ENCODE results near the gene F12. TPM values are rescaled to one million over a fixed set of nuclear protein-coding genes. Genes with fewer than 3 reads are reported as not detected.
"Not testable (repeated sequence)": the region's sequence is repeated elsewhere in the genome, so short reads cannot be mapped to it uniquely, and the experiment has no call there.

Gene F12
- total and polyA plus RNA-seq, 3 experiments from 2014 or later: 1.9 to 10.3 (median 9.2) TPM

- Mint-ChIP-seq H3K27me3 (peaks cover 0 to 1% of the 10 kb centered on the region in 2 donors), H3K9me3 (peaks cover 0 to 2% (median 0%) of the 10 kb centered on the region in 5 donors), H3K4me3 (peak overlapping the region; percentile 73 to 95 (median 83)), H3K4me1 (peaks cover 71 to 88% (median 76%) of the 10 kb centered on the region in 3 donors), H3K27ac (peak overlapping the region; percentile 75 to 99 (median 90)), H3K36me3 (peaks cover 0 to 39% (median 3%) of the 10 kb centered on the region in 3 donors)
- H3K36me3 ChIP-seq (ENCODE audit: insufficient read depth, low read length): peaks cover 7% of the 10 kb centered on the region
- no peaks in the 10 kb centered on the region for H3K9me3 ChIP-seq (ENCODE audit: low read length)
- peaks cover 82% of the 10 kb centered on the region for H3K4me1 ChIP-seq (ENCODE audit: insufficient read depth, low read length)
- DNase-seq: peak in 1 of 5 donors; percentile 29
- CTCF ChIA-PET: interaction anchor here (1.2 to 11.5 kb wide), 7 partner anchors 8 to 42 kb away, joined by 3 to 118 read pairs (median 6); partner anchors contain the start of gene LMAN2
- H3K27me3 ChIP-seq (ENCODE audit: insufficient read depth, low read length, poor library complexity, severe bottlenecking): no peaks in the 10 kb centered on the region
- peak overlapping the region; percentile 47 for H3K4me3 ChIP-seq (ENCODE audit: low read length)
- peak overlapping the region; percentile 57 for H3K27ac ChIP-seq (ENCODE audit: low read depth, low read length)
- POLR2A ChIA-PET: interaction anchor here (0.7 to 1.0 kb wide), 2 partner anchors 10 to 28 kb away, joined by 3 read pairs; partner anchors contain the start of gene LMAN2
Measured at GRCh38 chr5:177361418-177362291, 47.7 kb downstream of the F12 start.

- ChIA-PET POLR2A (interaction anchor here (1.0 to 1.8 kb wide), 2 partner anchors 9 to 11 kb away, joined by 3 to 5 read pairs; partner anchors contain the start of gene LMAN2), CTCF (interaction anchor here (1.1 to 11.5 kb wide), 6 partner anchors 9 to 57 kb away, joined by 3 to 118 read pairs (median 10); partner anchors contain the start of genes LMAN2, PRELID1 and RAB24)
- Mint-ChIP-seq H3K27ac (peak overlapping the region in 6 of 8 donors; percentile 10 to 92 (median 70)), H3K36me3 (peaks cover 0 to 34% (median 3%) of the 10 kb centered on the region in 3 donors), H3K4me3 (peak overlapping the region; percentile 11 to 95 (median 53)), H3K4me1 (peaks cover 77 to 91% (median 85%) of the 10 kb centered on the region in 3 donors)
- not testable (repeated sequence) for H3K27me3 ChIP-seq (ENCODE audit: insufficient read depth, low read length, poor library complexity, severe bottlenecking); DNase-seq; H3K4me3 ChIP-seq (ENCODE audit: low read length); H3K36me3 ChIP-seq (ENCODE audit: insufficient read depth, low read length); H3K27ac ChIP-seq (ENCODE audit: low read depth, low read length); H3K9me3 Mint-ChIP-seq; H3K9me3 ChIP-seq (ENCODE audit: low read length); H3K27me3 Mint-ChIP-seq
- peaks cover 86% of the 10 kb centered on the region for H3K4me1 ChIP-seq (ENCODE audit: insufficient read depth, low read length)
Measured at GRCh38 chr5:177360740-177361139, 48.6 kb downstream of the F12 start.

GRCh38 chr5:177359860-177360259, 49.5 kb downstream of the F12 start:
- Mint-ChIP-seq H3K4me3 (peak overlapping the region; percentile 84 to 95 (median 87)), H3K27ac (peak overlapping the region; percentile 75 to 97 (median 91)), H3K27me3 (no peaks in the 10 kb centered on the region), H3K4me1 (peaks cover 81 to 94% (median 92%) of the 10 kb centered on the region in 3 donors), H3K9me3 (peaks cover 0 to 2% (median 0%) of the 10 kb centered on the region in 5 donors), H3K36me3 (peaks cover 0 to 29% (median 3%) of the 10 kb centered on the region in 3 donors)
- peaks cover 88% of the 10 kb centered on the region for H3K4me1 ChIP-seq (ENCODE audit: insufficient read depth, low read length)
- H3K27me3 ChIP-seq (ENCODE audit: insufficient read depth, low read length, poor library complexity, severe bottlenecking): no peaks in the 10 kb centered on the region
- no peaks in the 10 kb centered on the region for H3K36me3 ChIP-seq (ENCODE audit: insufficient read depth, low read length)
- ChIA-PET POLR2A (interaction anchor here (1.8 kb wide), 1 partner anchor 10 kb away, joined by 5 read pairs; no protein-coding TSS in a partner anchor), CTCF (interaction anchor here (3.5 to 11.5 kb wide), 2 partner anchors 10 to 30 kb away, joined by 27 to 118 read pairs; no protein-coding TSS in a partner anchor)
- H3K4me3 ChIP-seq (ENCODE audit: low read length): peak overlapping the region; percentile 17
- no peak overlapping the region for H3K27ac ChIP-seq (ENCODE audit: low read depth, low read length)
- no peaks in the 10 kb centered on the region for H3K9me3 ChIP-seq (ENCODE audit: low read length)
- DNase-seq: no peak

- H3K27me3 Mint-ChIP-seq: no peaks in the 10 kb centered on the region
- peaks cover 84% of the 10 kb centered on the region for H3K4me1 ChIP-seq (ENCODE audit: insufficient read depth, low read length)
- H3K27ac Mint-ChIP-seq: peak overlapping the region; percentile 75 to 95 (median 91)
- peak overlapping the region; percentile 85 for H3K4me3 ChIP-seq (ENCODE audit: low read length)
- peaks cover 0 to 25% (median 3%) of the 10 kb centered on the region in 3 donors for H3K36me3 Mint-ChIP-seq
- H3K4me1 Mint-ChIP-seq: peaks cover 81 to 94% (median 92%) of the 10 kb centered on the region in 3 donors
- ChIA-PET CTCF (interaction anchor here (0.8 to 11.5 kb wide), 5 partner anchors 10 to 50 kb away, joined by 3 to 118 read pairs (median 14); no protein-coding TSS in a partner anchor), POLR2A (interaction anchor here (1.8 kb wide), 1 partner anchor 9 kb away, joined by 5 read pairs; no protein-coding TSS in a partner anchor)
- H3K9me3 Mint-ChIP-seq: peaks cover 0 to 2% (median 0%) of the 10 kb centered on the region in 5 donors
- no peak overlapping the region for H3K27ac ChIP-seq (ENCODE audit: low read depth, low read length)
- peak overlapping the region; percentile 84 to 95 (median 87) for H3K4me3 Mint-ChIP-seq
- H3K9me3 ChIP-seq (ENCODE audit: low read length): no peaks in the 10 kb centered on the region
- DNase-seq: no peak
- H3K27me3 ChIP-seq (ENCODE audit: insufficient read depth, low read length, poor library complexity, severe bottlenecking): no peaks in the 10 kb centered on the region
- no peaks in the 10 kb centered on the region for H3K36me3 ChIP-seq (ENCODE audit: insufficient read depth, low read length)
Measured at GRCh38 chr5:177359451-177359851, 49.9 kb downstream of the F12 start.

- no peaks in the 10 kb centered on the region for H3K36me3 ChIP-seq (ENCODE audit: insufficient read depth, low read length)
- peak overlapping the region; percentile 85 for H3K4me3 ChIP-seq (ENCODE audit: low read length)
- Mint-ChIP-seq H3K9me3 (peaks cover 0 to 2% (median 0%) of the 10 kb centered on the region in 5 donors), H3K4me3 (peak overlapping the region; percentile 84 to 95 (median 87)), H3K27me3 (no peaks in the 10 kb centered on the region), H3K27ac (peak overlapping the region; percentile 75 to 98 (median 91)), H3K4me1 (peaks cover 75 to 87% (median 86%) of the 10 kb centered on the region in 3 donors), H3K36me3 (peaks cover 0 to 23% (median 3%) of the 10 kb centered on the region in 3 donors)
- ChIA-PET CTCF (interaction anchor here (0.8 to 11.5 kb wide), 8 partner anchors 11 to 97 kb away, joined by 3 to 118 read pairs (median 4); no protein-coding TSS in a partner anchor), POLR2A (no interaction called here)
- H3K4me1 ChIP-seq (ENCODE audit: insufficient read depth, low read length): peaks cover 73% of the 10 kb centered on the region
- no peaks in the 10 kb centered on the region for H3K9me3 ChIP-seq (ENCODE audit: low read length)
- H3K27ac ChIP-seq (ENCODE audit: low read depth, low read length): peak overlapping the region; percentile 79
- no peaks in the 10 kb centered on the region for H3K27me3 ChIP-seq (ENCODE audit: insufficient read depth, low read length, poor library complexity, severe bottlenecking)
- no peak for DNase-seq
Measured at GRCh38 chr5:177358370-177358819, 51.0 kb downstream of the F12 start.

- Histone ChIP-seq H3K27ac (ENCODE audit: low read depth, low read length) (peak within 1 kb of the TSS; percentile 79), H3K27me3 (ENCODE audit: insufficient read depth, low read length, poor library complexity, severe bottlenecking) (no peaks in the 10 kb centered on the region), H3K4me1 (ENCODE audit: insufficient read depth, low read length) (peaks cover 67% of the 10 kb centered on the region), H3K4me3 (ENCODE audit: low read length) (peak within 1 kb of the TSS; percentile 85), H3K36me3 (ENCODE audit: insufficient read depth, low read length) (no peaks in the 10 kb centered on the region), H3K9me3 (ENCODE audit: low read length) (no peaks in the 10 kb centered on the region)
- Mint-ChIP-seq H3K9me3 (peaks cover 0 to 2% (median 0%) of the 10 kb centered on the region in 5 donors), H3K27ac (peak within 1 kb of the TSS; percentile 75 to 100 (median 95)), H3K4me1 (peaks cover 71 to 82% (median 79%) of the 10 kb centered on the region in 3 donors), H3K36me3 (peaks cover 0 to 22% (median 3%) of the 10 kb centered on the region in 3 donors), H3K4me3 (peak within 1 kb of the TSS; percentile 84 to 95 (median 87)), H3K27me3 (no peaks in the 10 kb centered on the region)
- peak; percentile 42 to 91 (median 84) for DNase-seq
- POLR2A ChIA-PET: interaction anchor here (1.0 kb wide), 1 partner anchor 13 kb away, joined by 5 read pairs; no protein-coding TSS in a partner anchor
- CTCF ChIA-PET: interaction anchor here (1.1 to 11.5 kb wide), 9 partner anchors 12 to 98 kb away, joined by 3 to 118 read pairs (median 4); no protein-coding TSS in a partner anchor
Measured at GRCh38 chr5:177357459-177358351, 51.7 kb downstream of the F12 start, which contains the start of gene RGS14. RGS14 (plus strand) TSS chr5:177357924; CDS start chr5:177358025, 101 bp downstream.
